ENCODE data around the gene MCRIP2.

MCRIP2 gene

GRCh38 chr16:617855-618254 is 23.8 kb upstream of the MCRIP2 start:
- H3K4me3 ChIP-seq (ENCODE audit: low read depth, low read length): no peak overlapping the region
- DNase-seq (ENCODE audit: low read depth): no peak
- TF ChIP-seq CTCF (IDR thresholded peaks at IDR 0.05; ENCODE audit: low read depth, low read length, missing control alignments): no peak

GRCh38 chr16:619476-620100 is 22.0 kb upstream of the MCRIP2 start:
- no peak for DNase-seq (ENCODE audit: low read depth)
- no peak overlapping the region for H3K4me3 ChIP-seq (ENCODE audit: low read depth, low read length)
- no peak for TF ChIP-seq CTCF (IDR thresholded peaks at IDR 0.05; ENCODE audit: low read depth, low read length, missing control alignments)

- no peak overlapping the region for H3K4me3 ChIP-seq (ENCODE audit: low read depth, low read length)
- no peak for DNase-seq (ENCODE audit: low read depth)
- TF ChIP-seq CTCF (IDR thresholded peaks at IDR 0.05; ENCODE audit: low read depth, low read length, missing control alignments): no peak
Observed at GRCh38 chr16:620700-621525, 20.7 kb upstream of the MCRIP2 start.

- no peak for TF ChIP-seq CTCF (IDR thresholded peaks at IDR 0.05; ENCODE audit: low read depth, low read length, missing control alignments)
- H3K4me3 ChIP-seq (ENCODE audit: low read depth, low read length): no peak overlapping the region
- no peak for DNase-seq (ENCODE audit: low read depth)
Observed at GRCh38 chr16:621526-622105, 20.0 kb upstream of the MCRIP2 start.

- no peak for DNase-seq (ENCODE audit: low read depth)
- no peak overlapping the region for H3K4me3 ChIP-seq (ENCODE audit: low read depth, low read length)
- TF ChIP-seq CTCF (IDR thresholded peaks at IDR 0.05; ENCODE audit: low read depth, low read length, missing control alignments): no peak
Observed at GRCh38 chr16:622920-623280, 18.7 kb upstream of the MCRIP2 start.

GRCh38 chr16:624526-625070 is 17.0 kb upstream of the MCRIP2 start:
- H3K4me3 ChIP-seq (ENCODE audit: low read depth, low read length): no peak overlapping the region
- TF ChIP-seq CTCF (IDR thresholded peaks at IDR 0.05; ENCODE audit: low read depth, low read length, missing control alignments): no peak
- no peak for DNase-seq (ENCODE audit: low read depth)

All from GM12864 (cell line).